Suppressor macrophage (primary cell): ENCODE results near the gene DNALI1.
"Not testable (repeated sequence)": the region's sequence is repeated elsewhere in the genome, so short reads cannot be mapped to it uniquely, and the experiment has no call there.

Experiments
- DNase-seq, 4 experiments: peaks; one replicate each; pipeline ENCODE4 v3.0.0-alpha.2; 2020 to 2022

The DNALI1 gene

DNA sequence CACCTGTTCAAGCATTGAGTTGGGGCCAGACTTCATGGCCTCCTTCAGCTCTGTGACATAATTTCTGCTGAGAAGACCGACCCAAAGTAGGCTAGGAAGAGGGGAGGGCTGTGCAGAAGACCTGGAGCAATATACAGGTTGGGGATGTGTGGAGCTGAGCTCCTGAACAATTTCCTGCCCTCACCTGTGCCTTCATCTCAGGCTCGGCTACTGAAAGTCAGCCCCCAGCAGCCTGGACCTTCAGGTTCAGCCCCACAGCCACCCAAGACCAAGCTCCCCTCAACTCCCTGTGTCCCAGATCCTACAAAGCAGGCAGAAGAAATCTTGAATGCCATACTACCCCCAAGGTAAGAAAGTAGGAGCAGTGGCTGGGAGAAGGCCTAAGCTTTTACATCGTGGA, 662 bp downstream of the DNALI1 start:
- DNase-seq = no peak

- no peak for DNase-seq
Measured at GRCh38 chr1:37558411-37558810, 1.7 kb downstream of the DNALI1 start.

GRCh38 chr1:37559080-37559479, 2.3 kb downstream of the DNALI1 start:
- DNase-seq = no peak

GRCh38 chr1:37559957-37560379, 3.2 kb downstream of the DNALI1 start:
- not testable (repeated sequence) for DNase-seq

- DNase-seq = no peak
Measured at GRCh38 chr1:37560401-37561132, 3.8 kb downstream of the DNALI1 start.

DNA sequence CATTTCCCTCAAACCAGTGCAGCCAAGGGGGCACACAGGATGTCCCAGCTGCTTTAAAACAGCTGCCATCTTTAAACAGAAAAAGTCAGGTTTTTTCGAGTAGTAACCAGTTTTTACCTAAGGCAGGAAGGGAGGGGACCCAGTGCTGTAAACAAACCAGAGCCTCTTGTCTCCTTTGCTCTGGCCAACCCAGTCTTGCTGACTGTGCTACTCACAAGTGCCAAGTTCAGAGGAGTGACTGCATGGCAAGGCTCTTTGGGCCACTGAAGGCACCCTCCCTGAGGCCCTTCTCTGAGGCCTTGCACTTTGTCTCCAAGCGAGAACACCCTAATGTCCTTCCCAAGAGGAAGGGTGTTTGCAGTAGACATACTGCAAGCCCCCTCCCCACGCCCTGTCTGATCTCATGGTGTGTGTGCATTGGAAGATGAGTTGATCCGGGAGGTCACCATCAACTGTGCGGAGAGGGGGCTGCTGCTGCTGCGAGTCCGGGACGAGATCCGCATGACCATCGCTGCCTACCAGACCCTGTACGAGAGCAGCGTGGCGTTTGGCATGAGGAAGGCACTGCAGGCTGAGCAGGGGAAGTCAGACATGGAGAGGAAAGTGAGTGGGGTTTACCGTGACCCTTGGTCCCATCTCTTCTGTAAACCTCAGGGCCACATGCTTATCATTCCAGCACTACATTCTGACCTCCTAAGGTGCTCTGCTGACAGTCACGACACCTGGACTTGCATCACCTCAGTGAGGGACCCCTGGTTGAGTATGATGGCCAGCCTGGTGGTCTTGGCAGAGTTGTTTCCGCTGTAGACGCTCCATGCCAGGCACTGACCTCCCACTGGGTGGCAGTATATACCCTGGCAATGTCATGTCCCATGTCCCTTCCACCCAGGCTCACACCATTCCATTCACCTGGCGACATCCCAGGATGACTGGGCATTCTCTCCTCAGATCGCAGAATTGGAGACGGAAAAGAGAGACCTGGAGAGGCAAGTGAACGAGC, 4.7 kb downstream of the DNALI1 start:
- peak; percentile 16 to 32 (median 24) for DNase-seq

DNA sequence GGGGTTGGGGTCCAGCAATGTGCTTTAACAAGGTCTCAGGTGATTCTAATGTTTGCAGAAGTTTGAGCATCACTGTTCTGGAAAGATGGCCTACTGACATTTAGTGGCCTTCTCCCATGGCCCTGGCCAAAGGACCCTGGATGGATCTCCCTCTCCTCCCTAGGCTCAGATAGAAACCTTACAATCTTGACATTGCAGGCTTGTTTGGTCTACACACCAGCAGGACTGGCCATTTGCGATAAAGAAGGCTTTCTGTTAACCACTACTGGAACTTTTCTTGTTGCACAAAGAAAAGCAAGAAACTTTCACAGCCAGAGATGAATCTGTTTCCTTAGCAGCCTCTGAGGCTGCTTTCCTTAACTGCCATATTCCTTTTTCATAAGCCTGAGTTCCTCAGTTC, 6.2 kb downstream of the DNALI1 start:
- DNase-seq = no peak

GRCh38 chr1:37564892-37565291, 8.2 kb downstream of the DNALI1 start:
- DNase-seq = no peak

- no peak for DNase-seq
Measured at GRCh38 chr1:37567023-37567422, 10.3 kb downstream of the DNALI1 start.

- no peak for DNase-seq
Measured at GRCh38 chr1:37570528-37571334, 14.0 kb downstream of the DNALI1 start.

DNA sequence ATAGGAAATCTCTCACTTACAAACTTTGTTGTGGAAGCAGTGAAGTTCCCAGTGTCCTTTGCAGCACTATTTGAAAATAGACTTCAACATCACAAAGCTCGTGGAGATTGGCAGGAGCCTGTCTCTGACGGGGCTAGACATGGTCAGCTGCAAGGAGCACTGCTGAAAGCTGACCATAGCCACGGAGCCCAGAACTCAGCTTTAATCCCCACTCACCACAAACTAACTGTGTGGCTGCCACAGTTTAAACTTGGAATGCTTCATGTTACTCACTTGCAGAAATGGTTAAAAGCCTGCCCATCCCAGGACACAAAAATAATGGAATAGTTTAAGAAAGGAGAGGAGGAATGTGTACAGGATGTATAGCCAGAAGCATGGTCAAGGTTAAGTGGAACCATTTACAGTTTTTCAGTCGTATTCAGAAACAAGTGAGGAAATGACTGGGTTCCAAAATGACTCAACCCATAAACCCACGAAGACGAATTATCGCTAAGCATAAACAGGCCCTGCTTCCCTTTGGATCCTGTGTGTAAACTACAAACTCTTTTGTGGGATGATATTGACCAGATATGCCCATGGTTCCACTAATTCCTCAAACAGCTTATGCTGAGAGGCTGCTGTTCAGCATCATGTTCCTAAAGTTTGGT, 18.2 kb downstream of the DNALI1 start:
- DNase-seq = no peak

DNA sequence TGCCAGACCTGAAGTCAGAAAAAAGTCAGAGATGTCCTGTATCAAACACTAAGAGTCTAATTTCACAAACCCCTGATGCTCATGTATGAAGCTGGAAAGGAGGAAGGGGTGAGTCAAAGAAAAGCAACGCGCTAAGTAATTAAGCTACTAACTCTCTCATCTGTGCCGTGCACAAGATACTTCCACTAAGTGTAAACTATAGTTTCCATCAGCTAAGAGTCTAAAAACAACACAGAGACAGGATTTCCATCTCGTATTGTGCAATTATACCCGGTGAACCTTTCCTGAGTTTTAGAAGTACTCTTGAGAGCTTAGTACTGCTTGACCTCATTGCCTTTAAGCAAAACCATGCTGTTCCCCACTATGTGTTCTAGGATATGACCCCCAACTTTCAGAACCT, 19.0 kb downstream of the DNALI1 start:
- DNase-seq = no peak

DNA sequence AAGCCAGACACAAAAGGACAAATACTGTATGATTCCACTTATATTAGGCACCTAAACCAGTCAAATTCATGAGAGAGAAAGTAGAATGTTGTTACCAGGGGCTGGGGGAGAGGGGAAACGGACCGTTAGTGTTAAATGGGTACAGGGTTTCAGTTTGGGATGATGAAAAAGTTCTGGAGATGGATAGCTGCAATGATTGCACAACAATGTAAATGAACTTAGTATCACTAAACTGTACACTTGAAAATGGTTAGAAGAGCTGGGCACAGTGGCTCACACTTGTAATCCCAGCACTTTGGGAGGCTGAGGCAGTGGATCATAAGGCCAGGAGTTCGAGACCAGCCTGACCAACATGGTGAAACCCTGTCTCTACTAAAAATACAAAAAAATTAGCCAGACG, 27.8 kb downstream of the DNALI1 start:
- DNase-seq = not testable (repeated sequence)

DNA sequence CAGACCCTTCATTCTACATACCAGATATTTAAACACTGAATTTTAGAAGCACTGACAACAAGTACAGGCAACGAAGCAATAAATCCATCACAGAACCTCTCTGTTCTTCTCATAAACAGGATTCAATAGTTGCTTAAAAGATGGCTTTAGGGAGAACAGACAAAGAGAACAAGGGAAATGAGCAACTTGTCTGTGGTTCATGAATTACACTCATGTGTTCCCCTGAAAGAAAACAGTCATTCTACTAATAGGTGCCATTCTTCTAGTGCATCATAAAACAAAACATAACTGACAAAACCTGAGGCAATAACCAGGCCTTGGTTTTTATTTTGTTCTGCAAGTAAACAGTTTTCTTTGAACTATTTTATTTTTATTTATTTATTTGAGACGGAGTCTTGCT, 32.2 kb downstream of the DNALI1 start:
- no peak for DNase-seq

- DNase-seq = no peak
Measured at GRCh38 chr1:37593726-37594125, 37.0 kb downstream of the DNALI1 start.

- peak; percentile 98 to 100 (median 99) for DNase-seq
Measured at GRCh38 chr1:37595440-37596181, 38.9 kb downstream of the DNALI1 start, which contains the start of gene GNL2. Gene GNL2 (minus strand): TSS chr1:37595937. CDS start chr1:37595822, 115 bp downstream.

DNA sequence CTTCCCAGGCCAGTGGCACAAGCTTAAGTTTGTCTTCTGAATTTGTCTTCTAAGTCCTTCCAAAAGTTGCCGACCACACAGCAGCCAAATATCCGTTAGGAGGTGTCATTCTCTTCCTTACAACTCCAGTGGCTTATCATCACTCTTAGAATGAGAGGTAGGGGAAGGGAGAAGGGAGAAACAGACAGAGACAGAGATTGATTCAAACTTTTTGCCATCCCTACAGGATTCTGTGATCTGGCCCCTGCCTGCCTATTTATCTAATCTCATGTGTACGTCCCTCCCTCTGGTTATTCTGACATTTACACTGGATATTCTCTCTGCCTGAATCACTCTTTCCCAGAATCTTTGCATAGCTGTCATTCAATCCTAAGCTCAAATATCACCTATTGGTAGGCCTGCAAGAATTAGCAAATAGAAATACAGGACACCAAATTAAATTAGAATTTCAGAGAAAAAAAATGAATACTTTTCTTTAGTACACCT, 39.5 kb downstream of the DNALI1 start:
- no peak for DNase-seq

DNA sequence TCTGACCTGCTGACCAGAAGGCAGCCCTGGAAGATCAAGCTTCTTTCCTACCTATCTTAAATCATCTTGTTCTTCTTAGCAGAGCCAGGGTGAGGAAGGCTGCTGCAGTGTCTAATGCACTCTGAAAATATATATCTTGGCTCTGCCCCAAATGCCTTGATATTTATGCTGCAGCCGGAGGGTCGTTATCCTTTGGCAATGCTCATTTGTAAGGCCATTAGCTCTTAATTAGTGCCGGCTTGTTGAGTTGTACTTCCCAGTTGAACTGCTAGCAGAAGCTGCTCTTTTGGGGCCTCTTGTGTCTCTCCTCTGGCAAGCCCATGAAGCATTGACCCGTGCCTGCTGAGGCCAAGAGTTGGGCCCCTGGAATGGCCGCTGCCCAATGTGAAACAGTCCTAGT, 43.2 kb downstream of the DNALI1 start:
- DNase-seq = no peak

DNA sequence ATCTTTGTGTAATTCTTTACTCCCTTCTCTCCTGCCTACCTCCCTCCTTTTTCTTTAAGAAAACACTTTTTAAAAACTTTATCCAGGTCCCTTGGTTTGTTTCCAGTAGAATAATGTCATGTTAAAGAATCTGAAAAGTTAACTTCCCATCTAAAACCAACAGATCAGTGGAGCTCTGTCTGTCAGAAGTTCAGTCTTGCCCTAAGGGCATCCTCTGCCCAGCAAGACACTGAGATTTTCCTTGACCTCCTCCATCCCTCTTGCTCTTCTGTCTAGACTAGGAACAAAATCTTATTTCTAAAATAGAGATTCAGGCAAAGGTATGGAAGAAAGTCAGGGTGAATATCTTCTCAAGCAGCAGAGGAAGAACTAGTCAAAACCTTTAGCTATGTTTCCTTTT, 44.7 kb downstream of the DNALI1 start:
- no peak for DNase-seq

GRCh38 chr1:37602750-37603694, 46.3 kb downstream of the DNALI1 start:
- DNase-seq = peak; percentile 33 to 75 (median 64)
